ENCODE results near the gene GDPD5.

The GDPD5 gene

DNA sequence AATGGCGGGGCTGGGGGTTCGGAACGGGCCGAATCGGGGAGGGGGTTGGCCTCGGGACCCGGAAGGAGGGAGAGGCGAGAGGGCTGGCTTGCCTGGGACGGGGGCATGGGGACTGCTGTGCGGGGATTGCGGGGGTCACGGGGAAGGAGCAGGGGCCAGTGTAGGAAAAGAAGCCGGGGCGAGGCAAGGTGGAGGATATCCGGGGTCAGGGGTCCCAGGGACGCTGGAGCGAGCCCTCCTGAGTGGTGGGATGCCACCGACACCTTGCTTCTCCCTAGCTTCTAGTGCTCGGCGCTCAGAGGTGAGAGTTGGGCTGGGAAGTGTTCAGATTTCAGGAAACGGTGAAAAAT, 426 bp upstream of the GDPD5 start:
- Histone ChIP-seq H3K4me3 (ENCODE audit: low read depth, low read length, poor library complexity, severe bottlenecking) (peak overlapping the region; percentile 74), H3K9ac (ENCODE audit: low read length) (peak overlapping the region; percentile 76), H3K27ac (ENCODE audit: low read depth, low read length, poor library complexity, severe bottlenecking) (no peak overlapping the region), H3F3A (ENCODE audit: insufficient read depth, low read length) (no peaks in the 10 kb centered on the region), H2AFZ (ENCODE audit: low read length) (no peak overlapping the region), H3K36me3 (ENCODE audit: insufficient read depth, low read length) (no peaks in the 10 kb centered on the region), H3K79me2 (ENCODE audit: insufficient read depth, low read length) (no peaks in the 10 kb centered on the region), H3K4me2 (ENCODE audit: low read length) (peak overlapping the region; percentile 71), H3K27me3 (ENCODE audit: insufficient read depth, low read length) (no peaks in the 10 kb centered on the region; the same call in 1 of the 2 replicates), H4K20me1 (ENCODE audit: insufficient read depth, low read length) (no peaks in the 10 kb centered on the region), H3K9me2 (ENCODE audit: low read depth, low read length) (no peaks in the 10 kb centered on the region), H3K9me3 (ENCODE audit: low read length) (no peaks in the 10 kb centered on the region), H3K4me1 (ENCODE audit: insufficient read depth, low read length, severe bottlenecking) (peaks cover 14% of the 10 kb centered on the region)
- TF ChIP-seq, protein P1, sequence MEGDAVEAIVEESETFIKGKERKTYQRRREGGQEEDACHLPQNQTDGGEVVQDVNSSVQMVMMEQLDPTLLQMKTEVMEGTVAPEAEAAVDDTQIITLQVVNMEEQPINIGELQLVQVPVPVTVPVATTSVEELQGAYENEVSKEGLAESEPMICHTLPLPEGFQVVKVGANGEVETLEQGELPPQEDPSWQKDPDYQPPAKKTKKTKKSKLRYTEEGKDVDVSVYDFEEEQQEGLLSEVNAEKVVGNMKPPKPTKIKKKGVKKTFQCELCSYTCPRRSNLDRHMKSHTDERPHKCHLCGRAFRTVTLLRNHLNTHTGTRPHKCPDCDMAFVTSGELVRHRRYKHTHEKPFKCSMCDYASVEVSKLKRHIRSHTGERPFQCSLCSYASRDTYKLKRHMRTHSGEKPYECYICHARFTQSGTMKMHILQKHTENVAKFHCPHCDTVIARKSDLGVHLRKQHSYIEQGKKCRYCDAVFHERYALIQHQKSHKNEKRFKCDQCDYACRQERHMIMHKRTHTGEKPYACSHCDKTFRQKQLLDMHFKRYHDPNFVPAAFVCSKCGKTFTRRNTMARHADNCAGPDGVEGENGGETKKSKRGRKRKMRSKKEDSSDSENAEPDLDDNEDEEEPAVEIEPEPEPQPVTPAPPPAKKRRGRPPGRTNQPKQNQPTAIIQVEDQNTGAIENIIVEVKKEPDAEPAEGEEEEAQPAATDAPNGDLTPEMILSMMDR (IDR thresholded peaks at IDR 0.05; ENCODE audit: low read length), result no peak
- TF ChIP-seq EZH2 (IDR thresholded peaks at IDR 0.05; ENCODE audit: borderline replicate concordance, low read length), result no peak

DNA sequence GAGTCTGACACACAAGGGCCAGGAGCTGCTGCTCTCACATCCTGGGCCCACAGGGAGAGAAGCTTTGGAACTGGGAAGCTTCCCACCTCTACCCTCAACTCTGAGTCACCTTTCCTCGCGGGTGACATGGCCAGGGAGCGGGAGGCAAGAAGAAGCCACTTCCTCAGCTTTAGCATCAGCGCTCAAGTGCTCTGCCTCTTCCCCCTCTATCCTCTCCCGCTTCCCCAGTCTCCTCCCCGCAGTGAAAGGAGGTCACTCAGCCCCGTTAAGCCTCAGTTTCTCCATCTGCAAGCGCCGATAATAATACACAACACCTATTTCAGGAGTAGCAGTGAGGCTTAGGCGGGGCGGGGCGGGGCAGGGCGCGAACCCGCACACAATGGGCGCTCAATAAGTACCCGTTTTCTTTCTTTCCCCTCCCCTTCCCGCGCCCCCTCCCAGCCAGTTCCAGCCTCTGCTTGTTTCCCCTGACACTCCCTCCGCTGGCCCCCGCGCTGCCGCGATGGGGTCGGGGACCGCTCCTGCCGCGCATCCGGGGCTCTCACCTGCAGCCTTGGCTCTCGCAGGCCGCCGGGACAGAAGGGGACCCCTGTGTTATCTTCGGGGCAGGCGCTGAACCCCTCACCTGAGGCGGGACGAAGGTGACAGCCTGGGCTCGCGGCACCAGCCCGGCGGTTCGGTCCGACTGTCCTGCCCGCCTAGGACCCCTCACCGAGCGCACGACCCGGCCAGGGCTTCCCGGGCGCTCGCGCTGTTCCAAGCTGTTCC, 892 bp downstream of the GDPD5 start:
- H3K36me3 ChIP-seq (ENCODE audit: insufficient read depth, low read length), result no peaks in the 10 kb centered on the region
- no peaks in the 10 kb centered on the region for H3K9me2 ChIP-seq (ENCODE audit: low read depth, low read length)
- H3K9ac ChIP-seq (ENCODE audit: low read length), result peak overlapping the region; percentile 76; the same call in 1 of the 2 replicates
- H3K27me3 ChIP-seq (ENCODE audit: insufficient read depth, low read length), result no peaks in the 10 kb centered on the region; the same call in 1 of the 2 replicates
- TF ChIP-seq, protein P1 (IDR thresholded peaks at IDR 0.05; ENCODE audit: low read length), result no peak
- no peak for TF ChIP-seq EZH2 (IDR thresholded peaks at IDR 0.05; ENCODE audit: borderline replicate concordance, low read length)
- peak overlapping the region; percentile 74 for H3K4me3 ChIP-seq (ENCODE audit: low read depth, low read length, poor library complexity, severe bottlenecking)
- H3K79me2 ChIP-seq (ENCODE audit: insufficient read depth, low read length), result no peaks in the 10 kb centered on the region
- no peak overlapping the region for H2AFZ ChIP-seq (ENCODE audit: low read length)
- peak overlapping the region; percentile 71 for H3K4me2 ChIP-seq (ENCODE audit: low read length)
- no peaks in the 10 kb centered on the region for H3K9me3 ChIP-seq (ENCODE audit: low read length)
- no peak overlapping the region for H3K27ac ChIP-seq (ENCODE audit: low read depth, low read length, poor library complexity, severe bottlenecking)
- H3K4me1 ChIP-seq (ENCODE audit: insufficient read depth, low read length, severe bottlenecking), result peaks cover 14% of the 10 kb centered on the region
- no peaks in the 10 kb centered on the region for H3F3A ChIP-seq (ENCODE audit: insufficient read depth, low read length)
- no peaks in the 10 kb centered on the region for H4K20me1 ChIP-seq (ENCODE audit: insufficient read depth, low read length)

DNA sequence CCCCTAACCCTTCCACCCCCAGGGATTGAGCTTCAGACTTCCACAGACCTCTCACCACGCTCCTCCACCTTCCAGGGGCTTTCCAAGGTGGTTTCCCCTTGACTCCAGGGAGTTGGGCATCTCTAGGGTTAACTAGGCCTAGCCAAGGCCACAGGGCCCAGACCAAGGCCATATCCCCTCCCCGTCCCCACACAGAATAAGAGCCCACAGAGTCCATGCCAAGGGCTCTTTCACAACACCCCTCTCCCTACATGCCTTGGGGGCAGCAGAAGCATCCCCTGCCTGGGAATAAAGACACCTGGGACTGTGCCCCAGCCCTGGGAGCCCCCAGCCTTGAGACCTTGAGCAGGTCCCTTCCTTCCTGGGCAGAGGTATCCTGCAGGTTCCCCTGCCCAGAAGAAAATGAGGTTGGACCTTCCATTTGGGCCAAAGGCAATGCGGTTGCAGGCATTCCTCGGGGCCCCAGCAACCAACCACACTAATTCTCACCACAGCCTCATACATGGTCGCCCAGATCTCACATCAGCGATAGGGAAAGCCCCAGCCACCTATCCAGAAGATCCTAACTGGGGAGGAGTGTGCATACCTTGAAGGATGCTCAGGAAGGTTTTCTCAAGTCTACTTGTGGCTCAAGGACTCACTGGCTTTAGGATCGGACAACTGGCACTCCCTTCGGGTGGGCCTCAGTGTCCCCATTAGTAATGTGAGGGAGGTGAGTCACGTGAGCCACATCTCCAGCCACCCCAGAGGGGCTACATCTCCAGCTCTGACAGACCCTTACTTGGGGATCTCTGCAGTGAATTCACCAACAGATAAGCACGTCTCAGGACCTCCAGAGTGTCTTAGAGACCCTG, 1.7 kb downstream of the GDPD5 start:
- H3K36me3 ChIP-seq (ENCODE audit: insufficient read depth, low read length), result no peaks in the 10 kb centered on the region
- no peaks in the 10 kb centered on the region; the same call in 1 of the 2 replicates for H3K27me3 ChIP-seq (ENCODE audit: insufficient read depth, low read length)
- H3K4me3 ChIP-seq (ENCODE audit: low read depth, low read length, poor library complexity, severe bottlenecking), result no peak overlapping the region
- no peak overlapping the region for H3K4me2 ChIP-seq (ENCODE audit: low read length)
- H3K9ac ChIP-seq (ENCODE audit: low read length), result no peak overlapping the region
- no peak for TF ChIP-seq EZH2 (IDR thresholded peaks at IDR 0.05; ENCODE audit: borderline replicate concordance, low read length)
- TF ChIP-seq, protein P1 (IDR thresholded peaks at IDR 0.05; ENCODE audit: low read length), result no peak
- H3K27ac ChIP-seq (ENCODE audit: low read depth, low read length, poor library complexity, severe bottlenecking), result no peak overlapping the region
- H3K9me2 ChIP-seq (ENCODE audit: low read depth, low read length), result no peaks in the 10 kb centered on the region
- no peak overlapping the region for H2AFZ ChIP-seq (ENCODE audit: low read length)
- H3K9me3 ChIP-seq (ENCODE audit: low read length), result no peaks in the 10 kb centered on the region
- H3K79me2 ChIP-seq (ENCODE audit: insufficient read depth, low read length), result no peaks in the 10 kb centered on the region
- H4K20me1 ChIP-seq (ENCODE audit: insufficient read depth, low read length), result no peaks in the 10 kb centered on the region
- peaks cover 14% of the 10 kb centered on the region for H3K4me1 ChIP-seq (ENCODE audit: insufficient read depth, low read length, severe bottlenecking)
- H3F3A ChIP-seq (ENCODE audit: insufficient read depth, low read length), result no peaks in the 10 kb centered on the region
